22Rv1 (cell line): Measurements from ENCODE around the gene GARS1.

Experiments used
- ZFX ChIP-seq: fragments of 450-650 bp; IDR thresholded peaks from 2 replicates; pipeline ENCODE4 v1.6.1; 2017; ENCODE audit warnings: antibody characterized with exemption, borderline replicate concordance
- TF ChIP-seq, protein P1 (sequence below): fragments of 450-650 bp; IDR thresholded peaks from 2 replicates; pipeline ENCODE4 v1.5.1; 2017; ENCODE audit warnings: mild to moderate bottlenecking

GRCh38 chr7:30562498-30562897, 32.2 kb upstream of the GARS1 start:
- TF ChIP-seq, protein P1, sequence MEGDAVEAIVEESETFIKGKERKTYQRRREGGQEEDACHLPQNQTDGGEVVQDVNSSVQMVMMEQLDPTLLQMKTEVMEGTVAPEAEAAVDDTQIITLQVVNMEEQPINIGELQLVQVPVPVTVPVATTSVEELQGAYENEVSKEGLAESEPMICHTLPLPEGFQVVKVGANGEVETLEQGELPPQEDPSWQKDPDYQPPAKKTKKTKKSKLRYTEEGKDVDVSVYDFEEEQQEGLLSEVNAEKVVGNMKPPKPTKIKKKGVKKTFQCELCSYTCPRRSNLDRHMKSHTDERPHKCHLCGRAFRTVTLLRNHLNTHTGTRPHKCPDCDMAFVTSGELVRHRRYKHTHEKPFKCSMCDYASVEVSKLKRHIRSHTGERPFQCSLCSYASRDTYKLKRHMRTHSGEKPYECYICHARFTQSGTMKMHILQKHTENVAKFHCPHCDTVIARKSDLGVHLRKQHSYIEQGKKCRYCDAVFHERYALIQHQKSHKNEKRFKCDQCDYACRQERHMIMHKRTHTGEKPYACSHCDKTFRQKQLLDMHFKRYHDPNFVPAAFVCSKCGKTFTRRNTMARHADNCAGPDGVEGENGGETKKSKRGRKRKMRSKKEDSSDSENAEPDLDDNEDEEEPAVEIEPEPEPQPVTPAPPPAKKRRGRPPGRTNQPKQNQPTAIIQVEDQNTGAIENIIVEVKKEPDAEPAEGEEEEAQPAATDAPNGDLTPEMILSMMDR, result no peak
- no peak for TF ChIP-seq ZFX
